Subcutaneous adipose tissue (tissue), 4 donors: ENCODE results near the gene PIP5K1B. TPM values are rescaled to one million over a fixed set of nuclear protein-coding genes. Genes with fewer than 3 reads are reported as not detected.

Source experiments
- CTCF ChIP-seq: fragments of 450-650 bp; IDR thresholded peaks from one replicate; pipeline ENCODE4 v1.5.1; 2016; ENCODE audit warnings: low read depth, mild to moderate bottlenecking, control low read depth, antibody characterized with exemption, moderate library complexity
- total RNA-seq, 4 donors: library from RNA; depleted of rRNA; stranded (reverse); fragments of >200 nt; gene quantifications; one replicate each; pipeline ENCODE4 v1.1.0, GENCODE V29; 2016

Gene PIP5K1B
- total RNA-seq, 4 donors from 2014 or later: 0.88 to 4.4 (median 1.4) TPM

GRCh38 chr9:69036799-69037198 lies 331.8 kb downstream of the PIP5K1B start:
- no peak for TF ChIP-seq CTCF

GRCh38 chr9:69040646-69041045 lies 335.6 kb downstream of the PIP5K1B start:
- no peak for TF ChIP-seq CTCF

GRCh38 chr9:69044240-69045219 lies 339.5 kb downstream of the PIP5K1B start:
- no peak for TF ChIP-seq CTCF

GRCh38 chr9:69045821-69046220 lies 340.8 kb downstream of the PIP5K1B start:
- no peak for TF ChIP-seq CTCF

GRCh38 chr9:69046723-69047122 lies 341.7 kb downstream of the PIP5K1B start:
- TF ChIP-seq CTCF: no peak

- no peak for TF ChIP-seq CTCF
These were observed 342.3 kb downstream of the PIP5K1B start for GRCh38 chr9:69047371-69047770.

GRCh38 chr9:69049094-69049493 lies 344.1 kb downstream of the PIP5K1B start:
- TF ChIP-seq CTCF: no peak
